Chondrocyte (in vitro differentiated cells): ENCODE measurements around the gene TCIRG1. TPM values are rescaled to one million over a fixed set of nuclear protein-coding genes. Genes with fewer than 3 reads are reported as not detected.

ENCODE experiments used
- DNase-seq: peaks from one replicate; pipeline ENCODE4 v3.0.0; 2021; ENCODE audit warnings: mixed read lengths, low spot score
- H3K27ac Mint-ChIP-seq: one replicate; pipeline ENCODE4 v1.8.0; 2021; ENCODE audit warnings: mild to moderate bottlenecking, moderate library complexity, mixed read lengths; ENCODE audit not compliant: unreplicated experiment
- H3K27me3 Mint-ChIP-seq: 2 replicates; pipeline ENCODE4 v1.8.0; 2021; ENCODE audit warnings: low read depth, mixed read lengths
- H3K36me3 Mint-ChIP-seq: 2 replicates; pipeline ENCODE4 v1.8.0; 2021; ENCODE audit warnings: low read depth, mixed read lengths
- H3K4me1 Mint-ChIP-seq: 2 replicates; pipeline ENCODE4 v1.8.0; 2021; ENCODE audit warnings: low read depth, mild to moderate bottlenecking, mixed read lengths
- H3K4me3 Mint-ChIP-seq: one replicate; pipeline ENCODE4 v1.8.0; 2021; ENCODE audit warnings: mild to moderate bottlenecking, moderate library complexity, mixed read lengths; ENCODE audit not compliant: unreplicated experiment
- H3K9me3 Mint-ChIP-seq: 2 replicates; pipeline ENCODE4 v1.8.0; 2021; ENCODE audit warnings: low read depth, mixed read lengths
- total RNA-seq: library from RNA; stranded (reverse); gene quantifications from 3 replicates; pipeline ENCODE4 v1.2.1, GENCODE V29; 2021
- TF ChIP-seq, protein P1 (sequence below): fragments of 200-600 bp; sonication (generic); IDR thresholded peaks from 2 replicates; pipeline ENCODE4 v1.5.0; 2021; ENCODE audit warnings: antibody characterized with exemption, mild to moderate bottlenecking, moderate library complexity

TCIRG1 gene
- total RNA-seq, 1 donor from 2014 or later: 73.2 TPM

- Mint-ChIP-seq H3K36me3 (no peaks in the 10 kb centered on the region), H3K27ac (peak overlapping the region; percentile 94), H3K4me1 (peaks cover 85% of the 10 kb centered on the region), H3K27me3 (no peaks in the 10 kb centered on the region), H3K9me3 (no peaks in the 10 kb centered on the region), H3K4me3 (no peak overlapping the region)
- TF ChIP-seq, protein P1, sequence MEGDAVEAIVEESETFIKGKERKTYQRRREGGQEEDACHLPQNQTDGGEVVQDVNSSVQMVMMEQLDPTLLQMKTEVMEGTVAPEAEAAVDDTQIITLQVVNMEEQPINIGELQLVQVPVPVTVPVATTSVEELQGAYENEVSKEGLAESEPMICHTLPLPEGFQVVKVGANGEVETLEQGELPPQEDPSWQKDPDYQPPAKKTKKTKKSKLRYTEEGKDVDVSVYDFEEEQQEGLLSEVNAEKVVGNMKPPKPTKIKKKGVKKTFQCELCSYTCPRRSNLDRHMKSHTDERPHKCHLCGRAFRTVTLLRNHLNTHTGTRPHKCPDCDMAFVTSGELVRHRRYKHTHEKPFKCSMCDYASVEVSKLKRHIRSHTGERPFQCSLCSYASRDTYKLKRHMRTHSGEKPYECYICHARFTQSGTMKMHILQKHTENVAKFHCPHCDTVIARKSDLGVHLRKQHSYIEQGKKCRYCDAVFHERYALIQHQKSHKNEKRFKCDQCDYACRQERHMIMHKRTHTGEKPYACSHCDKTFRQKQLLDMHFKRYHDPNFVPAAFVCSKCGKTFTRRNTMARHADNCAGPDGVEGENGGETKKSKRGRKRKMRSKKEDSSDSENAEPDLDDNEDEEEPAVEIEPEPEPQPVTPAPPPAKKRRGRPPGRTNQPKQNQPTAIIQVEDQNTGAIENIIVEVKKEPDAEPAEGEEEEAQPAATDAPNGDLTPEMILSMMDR: no peak
- no peak for DNase-seq
Measured at GRCh38 chr11:68013611-68014156, 25.1 kb upstream of the TCIRG1 start.

DNA sequence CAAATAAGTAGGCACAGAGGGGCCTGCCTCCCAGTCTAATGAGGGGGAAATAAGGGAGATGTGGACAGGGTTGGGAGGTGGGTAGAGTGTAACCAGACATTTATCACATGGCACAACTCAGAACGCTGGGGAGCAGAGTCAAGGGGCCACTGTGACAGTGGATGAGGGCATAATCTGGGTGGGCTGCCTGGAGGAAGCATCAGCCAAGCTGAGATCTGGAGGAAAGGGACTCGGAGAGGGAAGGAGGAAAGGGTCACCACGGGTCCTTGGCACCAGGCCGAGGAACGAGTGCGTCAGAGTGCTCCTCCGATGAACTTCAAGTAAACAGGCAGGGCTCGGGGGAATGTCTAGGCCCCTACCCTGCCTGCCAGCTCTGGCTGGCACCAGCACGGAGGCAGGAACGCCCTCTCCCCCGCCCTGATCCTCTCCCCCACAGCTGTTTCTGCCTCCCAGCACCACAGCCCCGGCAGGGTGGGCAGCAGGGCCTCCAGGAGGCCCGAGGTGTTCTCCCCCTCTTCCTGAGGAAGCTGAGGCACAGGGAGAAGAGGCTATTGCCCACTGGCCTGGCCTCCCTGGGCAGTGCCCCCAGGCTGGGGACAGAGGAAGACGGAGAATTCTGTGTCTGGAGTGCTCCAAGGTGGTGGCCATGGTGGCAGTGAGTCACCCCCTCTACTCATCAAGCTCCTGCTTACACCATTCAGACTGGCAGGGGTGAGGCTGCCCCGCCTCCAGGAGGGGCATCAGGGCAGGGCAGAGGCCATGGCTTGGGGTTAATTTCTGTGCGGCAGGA, 24.5 kb upstream of the TCIRG1 start:
- peaks cover 78% of the 10 kb centered on the region for H3K4me1 Mint-ChIP-seq
- H3K4me3 Mint-ChIP-seq: peak overlapping the region; percentile 9
- no peaks in the 10 kb centered on the region for H3K27me3 Mint-ChIP-seq
- peak overlapping the region; percentile 94 for H3K27ac Mint-ChIP-seq
- H3K9me3 Mint-ChIP-seq: no peaks in the 10 kb centered on the region
- no peaks in the 10 kb centered on the region for H3K36me3 Mint-ChIP-seq
- DNase-seq: peak; percentile 93
- TF ChIP-seq, protein P1: no peak

GRCh38 chr11:68014947-68015447, 23.8 kb upstream of the TCIRG1 start:
- peak; percentile 93 for DNase-seq
- peaks cover 71% of the 10 kb centered on the region for H3K4me1 Mint-ChIP-seq
- H3K36me3 Mint-ChIP-seq: no peaks in the 10 kb centered on the region
- H3K4me3 Mint-ChIP-seq: no peak overlapping the region
- TF ChIP-seq, protein P1: no peak
- no peaks in the 10 kb centered on the region for H3K27me3 Mint-ChIP-seq
- H3K27ac Mint-ChIP-seq: peak overlapping the region; percentile 94
- no peaks in the 10 kb centered on the region for H3K9me3 Mint-ChIP-seq

DNA sequence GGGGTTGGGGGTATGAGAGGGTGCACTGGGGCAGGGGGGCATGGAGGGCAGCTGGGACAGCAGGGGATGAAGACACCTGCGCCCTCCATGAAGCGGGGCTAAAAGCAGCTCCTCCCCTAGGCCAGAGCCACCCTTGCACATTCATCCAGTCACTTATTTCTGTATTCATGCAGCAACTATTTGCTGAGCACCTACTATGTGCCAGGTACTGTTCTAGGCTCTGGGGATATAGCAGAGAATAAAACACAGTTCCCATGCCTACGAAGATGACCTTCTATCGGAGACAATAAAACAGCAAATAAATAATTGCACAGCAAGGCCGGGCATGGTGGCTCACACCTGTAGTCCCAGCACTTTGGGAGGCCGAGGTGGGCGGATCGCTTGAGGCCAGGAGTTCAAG, 23.4 kb upstream of the TCIRG1 start:
- no peak for DNase-seq
- Mint-ChIP-seq H3K36me3 (no peaks in the 10 kb centered on the region), H3K4me1 (peaks cover 69% of the 10 kb centered on the region), H3K4me3 (no peak overlapping the region), H3K27me3 (no peaks in the 10 kb centered on the region), H3K9me3 (no peaks in the 10 kb centered on the region), H3K27ac (no peak overlapping the region)
- TF ChIP-seq, protein P1: no peak

DNA sequence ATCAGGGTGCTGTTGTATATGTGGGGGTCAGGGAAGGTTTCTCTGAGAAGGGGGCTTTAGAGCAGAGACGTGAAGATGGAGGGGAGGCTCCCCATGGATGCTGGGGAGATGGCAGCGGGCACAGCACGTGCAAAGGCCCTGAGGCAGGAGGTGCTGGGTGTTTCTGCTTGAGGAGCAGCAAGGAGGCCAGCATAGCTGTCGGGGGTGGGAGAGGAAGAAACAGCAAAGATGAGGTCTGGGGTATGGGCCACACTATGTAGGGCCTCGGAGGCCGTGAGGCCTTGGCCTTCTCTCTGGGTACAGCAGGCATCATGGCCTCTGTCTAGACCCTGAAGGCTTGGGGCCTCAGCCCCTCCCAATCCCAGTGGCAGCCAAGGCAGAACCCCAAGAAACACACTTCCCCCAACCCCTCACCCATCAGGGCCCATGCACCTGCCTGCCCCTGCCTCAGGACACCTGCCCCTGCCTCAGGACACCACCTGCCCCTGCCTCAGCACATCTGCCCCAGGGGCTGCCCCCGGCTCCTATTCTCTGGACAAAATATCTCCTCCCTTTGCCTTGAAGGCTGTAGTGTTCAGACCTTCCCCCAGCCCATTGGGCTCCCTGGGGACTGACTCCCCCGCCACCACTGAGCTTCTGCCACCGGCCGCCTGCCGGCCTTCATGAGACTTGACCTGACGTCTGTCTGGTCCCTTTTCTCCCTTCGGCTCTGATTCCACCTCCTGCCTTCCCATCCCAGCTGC, 22.5 kb upstream of the TCIRG1 start:
- DNase-seq: peak; percentile 69
- H3K27ac Mint-ChIP-seq: peak overlapping the region; percentile 72
- TF ChIP-seq, protein P1: no peak
- H3K4me1 Mint-ChIP-seq: peaks cover 66% of the 10 kb centered on the region
- H3K36me3 Mint-ChIP-seq: no peaks in the 10 kb centered on the region
- no peaks in the 10 kb centered on the region for H3K9me3 Mint-ChIP-seq
- no peaks in the 10 kb centered on the region for H3K27me3 Mint-ChIP-seq
- no peak overlapping the region for H3K4me3 Mint-ChIP-seq
